ENCODE results near the gene WNT1. TPM values are rescaled to one million over a fixed set of nuclear protein-coding genes. Genes with fewer than 3 reads are reported as not detected.

WNT1 gene
- total and polyA plus RNA-seq, 10 of the 15 experiments (the other 5 are each of a cell fraction or from before 2014, with no cell fraction given), result not detected

- TF ChIP-seq CUX1 (IDR thresholded peaks at IDR 0.05; ENCODE audit: insufficient replicate concordance, low read depth, low read length), result no peak
- TF ChIP-seq ELK1 (IDR thresholded peaks at IDR 0.05; ENCODE audit: low read depth, low read length), result no peak
- no peak for TF ChIP-seq ZBED1 (IDR thresholded peaks at IDR 0.05; ENCODE audit: borderline replicate concordance)
- TF ChIP-seq NFIC (IDR thresholded peaks at IDR 0.05; ENCODE audit: low read depth, low read length), result no peak
- no peak for TF ChIP-seq WRNIP1 (IDR thresholded peaks at IDR 0.05; ENCODE audit: borderline replicate concordance, low read depth, low read length)
- TF ChIP-seq HDAC6 (IDR thresholded peaks at IDR 0.05; ENCODE audit: unreplicated experiment), result peak; percentile 0
- no peak for TF ChIP-seq IKZF1 (conservative IDR thresholded peaks at IDR 0.05)
These were observed 5.7 kb upstream of the WNT1 start (continued) for GRCh38 chr12:48972213-48972951.

All from GM12878 (cell line).